A172 (cell line): ENCODE measurements around the gene ATL3. TPM values are rescaled to one million over a fixed set of nuclear protein-coding genes. Genes with fewer than 3 reads are reported as not detected.
"Not testable (repeated sequence)": the region's sequence is repeated elsewhere in the genome, so short reads cannot be mapped to it uniquely, and the experiment has no call there.

Experiments used
- DNase-seq: peaks from one replicate; pipeline ENCODE4 v3.0.0-alpha.2; 2015; ENCODE audit warnings: low spot score
- total RNA-seq: library from RNA; depleted of rRNA; stranded (reverse); fragments of >200 nt; shearing (Covaris generic); gene quantifications from 2 replicates; pipeline ENCODE4 v1.2.3, GENCODE V29; 2014

The ATL3 gene
- total RNA-seq, 1 experiment from 2014 or later, result 121 TPM

GRCh38 chr11:63681321-63682065 is 10.3 kb upstream of the ATL3 start, which contains the start of gene RTN3:
TSS of gene RTN3 (plus strand) at chr11:63681500. CDS start at chr11:63681637, 137 bp downstream.
- peak; percentile 94 for DNase-seq

GRCh38 chr11:63680834-63681320 is 9.7 kb upstream of the ATL3 start:
- no peak for DNase-seq

- DNase-seq, result no peak
These were observed 2.4 kb upstream of the ATL3 start for GRCh38 chr11:63673579-63673978.

GRCh38 chr11:63672936-63673539 is 1.9 kb upstream of the ATL3 start:
- DNase-seq, result no peak

- no peak for DNase-seq
These were observed 934 bp upstream of the ATL3 start for GRCh38 chr11:63672156-63672463.

- DNase-seq, result no peak
These were observed 499 bp downstream of the ATL3 start for GRCh38 chr11:63670433-63671321.

GRCh38 chr11:63670096-63670432 is 1.1 kb downstream of the ATL3 start:
- no peak for DNase-seq

GRCh38 chr11:63667995-63668795 is 3.0 kb downstream of the ATL3 start:
- DNase-seq, result peak; percentile 93

GRCh38 chr11:63666874-63667273 is 4.3 kb downstream of the ATL3 start:
- DNase-seq, result no peak

- peak; percentile 62 for DNase-seq
These were observed 7.4 kb downstream of the ATL3 start for GRCh38 chr11:63663809-63664208.

GRCh38 chr11:63660972-63661371 is 10.2 kb downstream of the ATL3 start:
- no peak for DNase-seq

GRCh38 chr11:63652671-63653070 is 18.5 kb downstream of the ATL3 start:
- DNase-seq, result no peak

GRCh38 chr11:63643205-63643604 is 28.0 kb downstream of the ATL3 start:
- no peak for DNase-seq

- peak; percentile 27 for DNase-seq
These were observed 29.4 kb downstream of the ATL3 start for GRCh38 chr11:63641727-63642126.

GRCh38 chr11:63639199-63639832 is 31.9 kb downstream of the ATL3 start:
- no peak for DNase-seq

- DNase-seq, result not testable (repeated sequence)
These were observed 32.7 kb downstream of the ATL3 start for GRCh38 chr11:63638436-63638835.

- DNase-seq, result peak; percentile 65
These were observed 35.3 kb downstream of the ATL3 start for GRCh38 chr11:63635762-63636465.

GRCh38 chr11:63629426-63629825 is 41.8 kb downstream of the ATL3 start:
- no peak for DNase-seq

- no peak for DNase-seq
These were observed 47.5 kb downstream of the ATL3 start for GRCh38 chr11:63623513-63624140.

- no peak for DNase-seq
These were observed 48.9 kb downstream of the ATL3 start for GRCh38 chr11:63622323-63622722.
